Left lobe of liver (tissue), 2 donors: ENCODE results near the gene GRK4. TPM values are rescaled to one million over a fixed set of nuclear protein-coding genes. Genes with fewer than 3 reads are reported as not detected.

Source experiments
- ATAC-seq: fragments of 200-7000 bp; cut with Tn5 transposase; one replicate; pipeline ENCODE4 v1.9.1; 2020; ENCODE audit warnings: mild to moderate bottlenecking, moderate library complexity
- DNase-seq: peaks from one replicate; pipeline ENCODE4 v3.0.0-alpha.2; 2020; ENCODE audit warnings: low spot score
- total RNA-seq: library from RNA; stranded (reverse); gene quantifications from one replicate; pipeline ENCODE4 v1.2.1, GENCODE V29; 2021
- donor health status: DM: no; HTN: no; CAD: no; lungs with moderate emphysema.
- donor health status: DM: no; HTN: yes; CAD: no.

The GRK4 gene
- total RNA-seq, 1 donor from 2014 or later, result 3.2 TPM

GRCh38 chr4:3062471-3062870 is 99.1 kb downstream of the GRK4 start:
- DNase-seq, result no peak
- no peak for ATAC-seq

DNA sequence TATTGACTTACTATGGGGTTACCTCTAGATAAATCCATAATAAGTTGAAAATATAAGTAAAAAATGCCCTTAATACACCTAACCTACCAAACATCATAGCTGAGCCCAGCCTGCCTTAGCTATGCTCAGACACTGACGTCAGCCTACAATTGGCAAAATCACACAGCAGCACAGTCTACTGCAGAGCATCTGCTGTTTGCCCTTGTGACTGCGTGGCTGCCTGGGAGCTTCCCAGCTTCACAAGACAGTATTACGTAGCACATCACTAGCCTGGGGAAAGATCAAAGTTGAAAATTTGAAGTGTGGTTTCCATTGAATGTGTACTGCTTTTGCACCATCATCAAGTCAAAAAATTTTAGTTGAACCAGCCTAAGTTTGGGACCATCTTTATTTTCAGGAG is 102.2 kb downstream of the GRK4 start:
- ATAC-seq (no peak), DNase-seq (no peak)

GRCh38 chr4:3066836-3067400 is 103.5 kb downstream of the GRK4 start:
- DNase-seq (no peak), ATAC-seq (no peak)

GRCh38 chr4:3067473-3068001 is 104.2 kb downstream of the GRK4 start:
- DNase-seq (no peak), ATAC-seq (no peak)

DNA sequence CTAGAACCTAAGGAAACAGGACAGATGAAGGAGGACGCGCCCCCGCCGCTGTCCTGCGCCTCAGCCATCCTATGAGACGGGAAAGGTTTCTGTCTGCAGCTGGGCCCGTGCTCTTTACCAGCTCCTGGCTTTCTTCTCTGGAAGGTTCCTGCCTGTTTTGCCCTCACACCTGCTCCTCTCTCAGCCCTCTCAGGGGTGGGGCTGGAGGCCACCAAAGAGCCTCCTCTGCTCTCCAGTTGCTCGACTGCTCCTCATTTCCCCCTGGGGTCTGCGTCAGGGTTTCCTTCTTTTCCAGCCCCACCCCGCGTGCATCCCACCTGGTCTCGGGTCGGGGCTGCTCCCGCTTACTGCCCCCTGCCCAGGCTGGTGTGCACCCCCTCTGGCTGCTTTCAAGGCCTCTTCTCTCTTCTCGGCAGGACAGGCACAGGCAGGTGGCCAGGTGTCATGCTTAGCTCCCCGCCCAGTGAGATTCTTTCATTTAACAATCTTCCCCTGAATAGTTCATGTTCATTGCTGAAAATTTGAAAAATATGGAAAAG is 106.4 kb downstream of the GRK4 start:
- ATAC-seq (no peak), DNase-seq (no peak)

DNA sequence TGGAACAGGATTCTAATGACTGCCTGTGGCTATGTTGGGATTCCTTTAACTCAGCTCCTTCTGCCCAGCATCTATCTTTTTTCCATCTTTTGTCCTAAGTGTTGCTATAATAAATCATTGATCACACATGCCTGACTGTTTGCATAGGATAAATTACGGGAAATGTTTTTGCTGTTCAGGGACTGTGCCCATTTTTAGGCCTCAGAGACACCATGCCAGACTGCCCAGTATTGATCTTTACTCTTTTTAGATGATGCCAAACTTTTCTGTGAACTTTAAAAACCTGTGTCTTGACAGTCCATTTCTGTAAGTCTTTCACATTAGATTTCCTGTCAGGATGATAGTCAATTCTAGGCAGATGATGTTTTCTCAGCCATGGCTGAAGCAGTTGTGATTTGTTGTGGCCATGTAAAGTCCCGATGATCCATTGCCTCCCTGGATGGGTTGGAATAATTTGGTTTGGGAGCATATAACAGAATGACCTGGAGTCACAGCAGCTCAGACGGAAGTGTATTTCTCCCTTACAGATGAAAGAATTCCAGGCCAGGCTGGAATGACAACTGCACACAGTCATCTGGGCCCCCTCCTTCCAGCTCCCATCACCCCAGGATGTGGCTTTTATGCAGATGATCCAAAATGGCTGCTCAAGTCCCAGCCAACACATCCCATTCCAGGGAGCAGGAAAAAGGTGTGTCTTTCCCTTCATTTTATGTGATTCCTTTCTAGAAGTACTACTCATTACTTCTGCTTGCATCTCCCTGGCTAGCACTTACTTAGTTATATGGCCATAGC is 107.5 kb downstream of the GRK4 start:
- DNase-seq, result no peak
- no peak for ATAC-seq

GRCh38 chr4:3071811-3072210 is 108.4 kb downstream of the GRK4 start:
- ATAC-seq, result no peak
- no peak for DNase-seq

- DNase-seq, result no peak
- ATAC-seq, result no peak
These were observed 110.0 kb downstream of the GRK4 start for GRCh38 chr4:3073158-3074077.

DNA sequence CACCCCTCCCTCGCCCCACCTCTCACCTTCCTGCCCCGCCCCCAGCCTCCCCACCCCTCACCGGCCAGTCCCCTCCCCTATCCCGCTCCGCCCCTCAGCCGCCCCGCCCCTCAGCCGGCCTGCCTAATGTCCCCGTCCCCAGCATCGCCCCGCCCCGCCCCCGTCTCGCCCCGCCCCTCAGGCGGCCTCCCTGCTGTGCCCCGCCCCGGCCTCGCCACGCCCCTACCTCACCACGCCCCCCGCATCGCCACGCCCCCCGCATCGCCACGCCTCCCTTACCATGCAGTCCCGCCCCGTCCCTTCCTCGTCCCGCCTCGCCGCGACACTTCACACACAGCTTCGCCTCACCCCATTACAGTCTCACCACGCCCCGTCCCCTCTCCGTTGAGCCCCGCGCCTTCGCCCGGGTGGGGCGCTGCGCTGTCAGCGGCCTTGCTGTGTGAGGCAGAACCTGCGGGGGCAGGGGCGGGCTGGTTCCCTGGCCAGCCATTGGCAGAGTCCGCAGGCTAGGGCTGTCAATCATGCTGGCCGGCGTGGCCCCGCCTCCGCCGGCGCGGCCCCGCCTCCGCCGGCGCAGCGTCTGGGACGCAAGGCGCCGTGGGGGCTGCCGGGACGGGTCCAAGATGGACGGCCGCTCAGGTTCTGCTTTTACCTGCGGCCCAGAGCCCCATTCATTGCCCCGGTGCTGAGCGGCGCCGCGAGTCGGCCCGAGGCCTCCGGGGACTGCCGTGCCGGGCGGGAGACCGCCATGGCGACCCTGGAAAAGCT is 110.9 kb downstream of the GRK4 start, which contains the start of the genes HTT and HTT-AS:
Gene HTT (plus strand): TSS at position 604 of the 768 bp plus-strand sequence. CDS start 145 bp downstream, at position 749.
Gene HTT-AS (minus strand): TSS at position 461 of the 768 bp plus-strand sequence.
- ATAC-seq (peak; percentile 85), DNase-seq (peak; percentile 96)

DNA sequence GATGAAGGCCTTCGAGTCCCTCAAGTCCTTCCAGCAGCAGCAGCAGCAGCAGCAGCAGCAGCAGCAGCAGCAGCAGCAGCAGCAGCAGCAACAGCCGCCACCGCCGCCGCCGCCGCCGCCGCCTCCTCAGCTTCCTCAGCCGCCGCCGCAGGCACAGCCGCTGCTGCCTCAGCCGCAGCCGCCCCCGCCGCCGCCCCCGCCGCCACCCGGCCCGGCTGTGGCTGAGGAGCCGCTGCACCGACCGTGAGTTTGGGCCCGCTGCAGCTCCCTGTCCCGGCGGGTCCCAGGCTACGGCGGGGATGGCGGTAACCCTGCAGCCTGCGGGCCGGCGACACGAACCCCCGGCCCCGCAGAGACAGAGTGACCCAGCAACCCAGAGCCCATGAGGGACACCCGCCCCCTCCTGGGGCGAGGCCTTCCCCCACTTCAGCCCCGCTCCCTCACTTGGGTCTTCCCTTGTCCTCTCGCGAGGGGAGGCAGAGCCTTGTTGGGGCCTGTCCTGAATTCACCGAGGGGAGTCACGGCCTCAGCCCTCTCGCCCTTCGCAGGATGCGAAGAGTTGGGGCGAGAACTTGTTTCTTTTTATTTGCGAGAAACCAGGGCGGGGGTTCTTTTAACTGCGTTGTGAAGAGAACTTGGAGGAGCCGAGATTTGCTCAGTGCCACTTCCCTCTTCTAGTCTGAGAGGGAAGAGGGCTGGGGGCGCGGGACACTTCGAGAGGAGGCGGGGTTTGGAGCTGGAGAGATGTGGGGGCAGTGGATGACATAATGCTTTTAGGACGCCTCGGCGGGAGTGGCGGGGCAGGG is 111.7 kb downstream of the GRK4 start:
- DNase-seq (peak; percentile 52), ATAC-seq (peak; percentile 0)

DNA sequence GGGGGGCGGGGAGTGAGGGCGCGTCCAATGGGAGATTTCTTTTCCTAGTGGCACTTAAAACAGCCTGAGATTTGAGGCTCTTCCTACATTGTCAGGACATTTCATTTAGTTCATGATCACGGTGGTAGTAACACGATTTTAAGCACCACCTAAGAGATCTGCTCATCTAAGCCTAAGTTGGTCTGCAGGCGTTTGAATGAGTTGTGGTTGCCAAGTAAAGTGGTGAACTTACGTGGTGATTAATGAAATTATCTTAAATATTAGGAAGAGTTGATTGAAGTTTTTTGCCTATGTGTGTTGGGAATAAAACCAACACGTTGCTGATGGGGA is 112.2 kb downstream of the GRK4 start:
- DNase-seq (no peak), ATAC-seq (no peak)

- DNase-seq, result no peak
- ATAC-seq, result no peak
These were observed 114.4 kb downstream of the GRK4 start for GRCh38 chr4:3077796-3078195.

DNA sequence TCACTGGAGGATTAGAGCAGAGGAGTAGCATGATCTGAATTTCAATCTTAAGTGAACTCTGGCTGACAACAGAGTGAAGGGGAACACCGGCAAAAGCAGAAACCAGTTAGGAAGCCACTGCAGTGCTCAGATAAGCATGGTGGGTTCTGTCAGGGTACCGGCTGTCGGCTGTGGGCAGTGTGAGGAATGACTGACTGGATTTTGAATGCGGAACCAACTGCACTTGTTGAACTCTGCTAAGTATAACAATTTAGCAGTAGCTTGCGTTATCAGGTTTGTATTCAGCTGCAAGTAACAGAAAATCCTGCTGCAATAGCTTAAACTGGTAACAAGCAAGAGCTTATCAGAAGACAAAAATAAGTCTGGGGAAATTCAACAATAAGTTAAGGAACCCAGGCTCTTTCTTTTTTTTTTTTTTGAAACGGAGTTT is 116.3 kb downstream of the GRK4 start:
- ATAC-seq, result no peak

GRCh38 chr4:3082925-3083515 is 119.6 kb downstream of the GRK4 start:
- ATAC-seq, result no peak
- DNase-seq, result no peak

More for the DNA sequence above, 116.3 kb downstream of the GRK4 start:
- DNase-seq, result no peak

GRCh38 chr4:3083732-3084131 is 120.4 kb downstream of the GRK4 start:
- ATAC-seq (no peak), DNase-seq (no peak)

DNA sequence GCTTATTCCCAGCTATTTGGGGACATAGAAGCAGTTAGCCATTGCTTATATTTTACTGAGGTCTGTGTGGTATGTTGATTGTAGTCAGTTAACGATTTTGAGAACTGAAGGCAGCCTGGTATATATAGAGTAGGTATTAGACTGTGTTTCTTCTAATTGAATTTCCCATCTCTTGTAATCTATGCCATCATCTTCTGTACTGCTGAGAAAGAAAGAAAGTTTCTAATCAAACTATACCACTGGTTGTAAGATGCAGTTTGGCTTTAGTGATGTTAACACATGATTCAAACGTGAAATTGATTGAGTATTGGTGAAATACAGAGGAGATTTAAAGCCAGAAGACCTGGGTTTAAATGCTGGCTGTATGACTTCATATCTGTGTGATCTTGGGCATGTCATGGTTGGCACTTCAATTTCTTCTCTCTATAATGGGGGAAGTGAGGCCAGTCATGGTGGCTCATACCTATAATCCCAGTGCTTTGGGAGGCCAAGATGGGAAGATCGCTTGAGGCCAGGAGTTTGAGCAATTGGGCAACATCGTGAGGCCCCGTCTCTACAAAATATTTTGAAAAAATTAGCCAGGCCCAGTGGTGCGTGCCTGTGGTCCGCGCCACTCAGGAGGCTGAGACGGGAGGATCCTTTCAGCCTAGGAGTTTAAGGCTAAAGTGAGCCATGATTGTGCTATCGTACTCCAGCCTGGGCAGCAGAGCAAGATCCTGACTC is 122.7 kb downstream of the GRK4 start:
- ATAC-seq, result no peak
- no peak for DNase-seq

DNA sequence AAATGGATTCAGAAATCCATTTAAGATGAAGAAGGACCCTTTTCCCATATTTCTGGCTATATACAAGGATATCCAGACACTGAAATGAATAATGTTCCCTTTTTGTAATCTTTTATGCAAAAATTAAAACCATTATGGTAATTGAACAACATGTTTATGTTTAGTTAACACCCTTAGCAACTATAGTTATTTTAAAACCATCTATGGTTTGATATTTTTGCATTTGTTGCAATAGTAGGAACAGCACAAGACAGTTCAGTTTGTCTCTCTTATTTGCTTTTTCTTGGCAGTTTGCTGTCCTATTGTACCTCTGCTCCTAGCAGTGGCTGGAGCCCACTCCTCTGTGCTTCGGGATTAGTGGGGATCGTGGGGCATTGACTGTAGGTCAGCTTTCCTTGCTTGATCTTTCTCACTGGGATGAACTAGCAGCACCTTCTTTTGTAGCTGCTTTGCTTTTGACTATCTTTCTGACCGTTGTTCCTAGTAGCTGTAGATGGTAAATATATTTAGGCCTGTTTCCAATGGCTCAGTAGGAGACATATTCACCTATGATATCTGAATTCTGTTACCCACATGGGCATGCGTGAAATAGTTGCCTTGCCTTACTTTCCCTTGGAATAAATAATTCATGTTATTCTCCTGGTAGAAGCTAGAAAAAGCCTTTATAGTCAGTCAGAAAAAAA is 123.9 kb downstream of the GRK4 start:
- DNase-seq, result no peak
- peak; percentile 68 for ATAC-seq
